ENCODE data around the gene LEP. TPM values are rescaled to one million over a fixed set of nuclear protein-coding genes. Genes with fewer than 3 reads are reported as not detected.

LEP gene
- total and polyA plus RNA-seq, 2 of the 8 experiments (the other 6 are each of a cell fraction or from before 2014, with no cell fraction given): not detected

- Histone ChIP-seq H3K56ac (replicated peaks; ENCODE audit: insufficient read length, low read depth, low read length) (no peak overlapping the region), H3K4ac (replicated peaks; ENCODE audit: insufficient read length, low read depth, low read length) (no peak overlapping the region), H2AFZ (ENCODE audit: low read length) (no peak overlapping the region), H3K79me2 (ENCODE audit: control insufficient read depth in 1 of 2, insufficient read depth in 2 of 2, low read length in 2 of 2) (no peaks in the 10 kb centered on the region), H4K8ac (ENCODE audit: extremely low read depth, insufficient read depth, low read length) (no peak overlapping the region), H2BK15ac (ENCODE audit: low read length) (no peak overlapping the region), H3K36me3 (ENCODE audit: control insufficient read depth in 2 of 4, insufficient read depth in 4 of 4, low read length in 3 of 4) (no peaks in the 10 kb centered on the region), H3K27ac (ENCODE audit: low read depth, low read length) (no peak overlapping the region), H3K4me3 (ENCODE audit: extremely low read depth in 1 of 4, insufficient read depth in 2 of 4, low read depth in 3 of 4, low read length in 4 of 4) (no peak overlapping the region), H4K5ac (ENCODE audit: insufficient read length, low read depth, low read length) (no peak overlapping the region), H3K4me1 (replicated peaks in 1 of 4; ENCODE audit: control insufficient read depth in 3 of 4, insufficient read depth in 4 of 4, low read length in 3 of 4) (peaks cover 3 to 20% (median 8%) of the 10 kb centered on the region in 4 experiments), H3K23ac (ENCODE audit: insufficient read length) (no peak overlapping the region), H4K20me1 (replicated peaks in 1 of 2; ENCODE audit: control insufficient read depth in 1 of 2, insufficient read depth in 2 of 2, low read length in 2 of 2) (no peaks in the 10 kb centered on the region), H2BK12ac (ENCODE audit: low read depth, low read length) (no peak overlapping the region), H4K91ac (replicated peaks; ENCODE audit: insufficient read length, low read length) (no peak overlapping the region), H3K14ac (ENCODE audit: insufficient read length) (no peak overlapping the region), H3K23me2 (ENCODE audit: low read depth, low read length) (no peaks in the 10 kb centered on the region; the same call in 1 of the 2 replicates), H3K27me3 (replicated peaks in 1 of 4; ENCODE audit: control insufficient read depth in 3 of 4, extremely low read depth in 1 of 4, insufficient read depth in 3 of 4, low read length in 3 of 4) (no peaks in the 10 kb centered on the region), H3K9me3 (ENCODE audit: insufficient read depth in 2 of 2, low read depth in 1 of 2, low read length in 1 of 2) (no peaks in the 10 kb centered on the region), H3K4me2 (ENCODE audit: insufficient read depth in 1 of 2, low read depth in 2 of 2, low read length in 2 of 2) (no peak overlapping the region; a peak in 1 of 4 replicates), H2BK120ac (replicated peaks; ENCODE audit: low read depth, low read length) (no peak overlapping the region), H2AK5ac (ENCODE audit: low read depth, low read length) (no peak overlapping the region), H2BK5ac (ENCODE audit: low read depth, low read length) (no peak overlapping the region), H3K9ac (replicated peaks in 1 of 4; ENCODE audit: extremely low read depth in 1 of 4, low read depth in 3 of 4, low read length in 3 of 4) (no peak overlapping the region), H3K18ac (ENCODE audit: extremely low read depth, low read length) (peak overlapping the region; percentile 4; the same call in 1 of the 2 replicates), H3K79me1 (ENCODE audit: low read depth, low read length) (no peaks in the 10 kb centered on the region; the same call in 1 of the 2 replicates), H2BK20ac (ENCODE audit: low read length) (no peak overlapping the region)
- ChIA-PET CTCF (ENCODE audit: partially characterized antibody) (interaction anchor here (0.7 to 2.0 kb wide), 5 partner anchors 9 to 551 kb away, joined by 3 to 6 read pairs (median 4); no protein-coding TSS in a partner anchor), POLR2A (ENCODE audit: partially characterized antibody) (no interaction called here)
- no peak for FAIRE-seq
- 95% methylated on average over 12 of the region's 12 CpGs; no CpG with 5 or more reads in 1 of the 2 experiments for WGBS, 2 experiments (ENCODE audit: extremely low coverage in 1 of 2, insufficient coverage in 1 of 2, insufficient read length in 1 of 2, insufficient replicate concordance in 2 of 2, low coverage in 1 of 2, low lambda C conversion rate in 2 of 2, missing lambda C conversion rate in 1 of 2)
- DNase-seq (ENCODE audit: low read depth in 1 of 2, low spot score in 2 of 2): no peak
- TF ChIP-seq TCF12 (IDR thresholded peaks at IDR 0.05; ENCODE audit: low read depth, low read length) (no peak), JUN (IDR thresholded peaks at IDR 0.05; ENCODE audit: low read depth, low read length) (no peak), SIX5 (IDR thresholded peaks at IDR 0.05; ENCODE audit: low read depth, low read length) (no peak), GABPA (IDR thresholded peaks at IDR 0.05; ENCODE audit: borderline replicate concordance, insufficient read depth, low read length) (no peak), SAP30 (IDR thresholded peaks at IDR 0.05; ENCODE audit: insufficient read depth, insufficient replicate concordance, low read length) (no peak), USF2 (IDR thresholded peaks at IDR 0.05; ENCODE audit: low read length) (no peak), YY1 (IDR thresholded peaks at IDR 0.05; ENCODE audit: low read depth, low read length) (no peak), HDAC6 (IDR thresholded peaks at IDR 0.05; ENCODE audit: low read depth, low read length) (no peak), SP2 (IDR thresholded peaks at IDR 0.05; ENCODE audit: low read length) (no peak), EP300 (IDR thresholded peaks at IDR 0.05; ENCODE audit: borderline replicate concordance in 1 of 2, low read depth in 2 of 2, low read length in 2 of 2) (no peak), GTF2F1 (IDR thresholded peaks at IDR 0.05; ENCODE audit: borderline replicate concordance, low read depth, low read length) (no peak), CBX8 (IDR thresholded peaks at IDR 0.05; ENCODE audit: borderline replicate concordance, low read depth, low read length) (no peak)
Observed at GRCh38 chr7:128260069-128260795, 19.2 kb downstream of the LEP start.
